ENCODE data around the gene IFNA16.

- TF ChIP-seq, protein P1, sequence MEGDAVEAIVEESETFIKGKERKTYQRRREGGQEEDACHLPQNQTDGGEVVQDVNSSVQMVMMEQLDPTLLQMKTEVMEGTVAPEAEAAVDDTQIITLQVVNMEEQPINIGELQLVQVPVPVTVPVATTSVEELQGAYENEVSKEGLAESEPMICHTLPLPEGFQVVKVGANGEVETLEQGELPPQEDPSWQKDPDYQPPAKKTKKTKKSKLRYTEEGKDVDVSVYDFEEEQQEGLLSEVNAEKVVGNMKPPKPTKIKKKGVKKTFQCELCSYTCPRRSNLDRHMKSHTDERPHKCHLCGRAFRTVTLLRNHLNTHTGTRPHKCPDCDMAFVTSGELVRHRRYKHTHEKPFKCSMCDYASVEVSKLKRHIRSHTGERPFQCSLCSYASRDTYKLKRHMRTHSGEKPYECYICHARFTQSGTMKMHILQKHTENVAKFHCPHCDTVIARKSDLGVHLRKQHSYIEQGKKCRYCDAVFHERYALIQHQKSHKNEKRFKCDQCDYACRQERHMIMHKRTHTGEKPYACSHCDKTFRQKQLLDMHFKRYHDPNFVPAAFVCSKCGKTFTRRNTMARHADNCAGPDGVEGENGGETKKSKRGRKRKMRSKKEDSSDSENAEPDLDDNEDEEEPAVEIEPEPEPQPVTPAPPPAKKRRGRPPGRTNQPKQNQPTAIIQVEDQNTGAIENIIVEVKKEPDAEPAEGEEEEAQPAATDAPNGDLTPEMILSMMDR (IDR thresholded peaks at IDR 0.05), result no peak
- no peak for TF ChIP-seq POLR2A (IDR thresholded peaks at IDR 0.05)
Measured at GRCh38 chr9:21239911-21240310, 22.8 kb upstream of the IFNA16 start, which contains the start of gene IFNA14.

Data from heart left ventricle (tissue), 13 donors.